ENCODE data around the gene IQSEC1. TPM values are rescaled to one million over a fixed set of nuclear protein-coding genes. Genes with fewer than 3 reads are reported as not detected.

IQSEC1 gene
- total and polyA plus RNA-seq, 2 donors: 9.4 to 21.9 TPM

DNA sequence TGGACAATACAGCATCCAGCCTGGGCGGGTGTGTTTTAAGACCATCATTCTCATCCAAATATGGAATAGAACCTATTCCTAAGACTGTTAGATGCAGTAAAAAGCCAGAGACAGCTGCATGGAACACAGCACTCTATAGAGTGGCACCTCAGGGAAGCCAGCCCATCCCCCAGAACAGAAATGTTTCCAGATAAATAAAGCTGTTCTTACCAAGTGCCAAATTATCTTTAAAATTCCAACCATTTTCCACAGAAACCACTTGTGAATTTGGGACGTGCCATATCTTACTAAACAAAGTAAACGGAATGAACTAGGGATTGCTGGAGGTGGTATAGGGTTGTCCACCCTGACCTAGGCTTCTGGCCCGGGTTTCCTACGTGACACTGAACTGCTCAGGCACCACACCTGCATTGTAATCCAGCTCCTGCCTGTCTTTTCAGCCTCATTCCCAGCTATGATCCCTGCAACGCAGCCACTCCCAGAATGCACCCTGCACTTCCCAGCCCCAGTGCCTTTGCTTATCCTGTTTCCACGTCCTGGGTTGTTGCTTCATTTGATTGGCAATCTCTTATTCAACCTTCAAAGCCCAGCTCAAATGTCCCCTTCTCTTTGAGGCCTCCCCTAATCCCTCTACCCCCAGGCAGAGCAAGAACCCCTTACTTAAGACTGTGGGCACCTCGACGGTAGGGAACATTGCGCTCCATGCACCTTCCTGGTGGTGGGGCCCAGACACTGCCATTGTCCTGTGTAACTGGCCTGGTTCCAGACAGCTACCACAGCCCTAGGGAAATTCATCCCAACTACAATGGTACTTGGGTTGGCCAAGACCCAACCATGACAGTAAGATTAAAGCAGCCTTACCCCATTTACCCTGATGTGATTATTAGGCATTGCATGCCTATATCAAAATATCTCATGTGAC, 100.2 kb downstream of the IQSEC1 start:
- Histone ChIP-seq H3K4me1 (ENCODE audit: control insufficient read depth in 2 of 2, insufficient read depth in 2 of 2, low read length in 2 of 2) (peaks cover 5 to 24% of the 10 kb centered on the region in 2 donors), H3K9me3 (ENCODE audit: control insufficient read depth in 2 of 2, insufficient read depth in 1 of 2, low read length in 1 of 2) (no peaks in the 10 kb centered on the region), H3K27me3 (ENCODE audit: control insufficient read depth in 2 of 2, insufficient read depth in 1 of 2, low read length in 1 of 2) (no peaks in the 10 kb centered on the region), H3K4me3 (ENCODE audit: low read length in 2 of 2) (no peak overlapping the region), H3K36me3 (ENCODE audit: control insufficient read depth in 2 of 2, insufficient read depth in 2 of 2, low read length in 1 of 2) (peaks cover 0 to 4% of the 10 kb centered on the region in 2 donors), H3K27ac (ENCODE audit: low read depth in 1 of 2, low read length in 1 of 2) (no peak overlapping the region)
- no peak for DNase-seq (ENCODE audit: low read depth in 6 of 9, low spot score in 9 of 9)
- WGBS: 98% methylated on average over 10 of the region's 10 CpGs

DNA sequence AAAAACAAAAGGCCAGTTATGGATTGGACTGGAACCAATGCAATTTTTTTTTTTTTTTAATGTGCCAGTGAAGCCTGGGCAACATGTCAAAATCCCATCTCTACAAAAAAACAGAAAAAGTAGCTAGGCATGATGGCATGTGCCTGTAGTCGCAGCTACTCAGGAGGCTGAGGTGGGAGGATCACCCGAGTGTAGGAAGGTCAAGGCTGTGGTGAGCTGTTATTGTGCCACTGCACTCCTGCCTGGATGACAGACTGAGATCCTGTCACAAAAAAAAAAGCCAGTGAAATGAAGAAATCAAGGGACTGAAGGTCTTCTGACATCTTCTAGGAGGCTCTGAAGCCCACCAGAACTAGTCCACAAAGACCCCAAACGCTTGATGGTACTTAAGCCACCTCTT, 101.2 kb downstream of the IQSEC1 start:
- 98% methylated on average over 3 of the region's 3 CpGs for WGBS
- no peak for DNase-seq (ENCODE audit: low read depth in 6 of 9, low spot score in 9 of 9)
- Histone ChIP-seq H3K4me1 (ENCODE audit: control insufficient read depth in 2 of 2, insufficient read depth in 2 of 2, low read length in 2 of 2) (peaks cover 9 to 30% of the 10 kb centered on the region in 2 donors), H3K27me3 (ENCODE audit: control insufficient read depth in 2 of 2, insufficient read depth in 1 of 2, low read length in 1 of 2) (peaks cover 0 to 3% of the 10 kb centered on the region in 2 donors), H3K9me3 (ENCODE audit: control insufficient read depth in 2 of 2, insufficient read depth in 1 of 2, low read length in 1 of 2) (peaks cover 0 to under 1% of the 10 kb centered on the region in 2 donors), H3K27ac (ENCODE audit: low read depth in 1 of 2, low read length in 1 of 2) (no peak overlapping the region), H3K4me3 (ENCODE audit: low read length in 2 of 2) (no peak overlapping the region), H3K36me3 (ENCODE audit: control insufficient read depth in 2 of 2, insufficient read depth in 2 of 2, low read length in 1 of 2) (peaks cover 0 to 4% of the 10 kb centered on the region in 2 donors)

DNA sequence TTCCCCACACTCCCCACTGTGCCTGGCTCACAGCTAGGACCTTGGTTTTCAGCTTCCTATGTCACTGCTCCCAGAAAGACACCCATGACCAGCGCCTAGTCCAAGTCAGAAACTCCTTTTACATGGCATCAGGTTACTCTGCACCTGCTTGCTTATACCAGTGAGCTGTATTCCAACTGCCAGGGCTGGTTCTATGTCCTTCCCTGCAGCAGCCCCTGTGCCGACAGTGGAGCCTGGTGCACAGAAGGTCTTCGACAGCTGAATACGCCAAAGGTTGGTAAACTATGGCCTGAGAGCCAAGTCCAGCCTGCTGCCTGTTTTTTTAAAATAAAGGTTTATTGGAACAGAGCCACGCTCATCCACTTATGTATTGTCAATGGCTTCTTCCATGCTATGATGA, 102.5 kb downstream of the IQSEC1 start:
- WGBS: 98% methylated on average over 5 of the region's 5 CpGs
- peaks cover 0 to 11% of the 10 kb centered on the region in 2 donors for H3K27me3 ChIP-seq (ENCODE audit: control insufficient read depth in 2 of 2, insufficient read depth in 1 of 2, low read length in 1 of 2)
- no peak overlapping the region for H3K27ac ChIP-seq (ENCODE audit: low read depth in 1 of 2, low read length in 1 of 2)
- H3K36me3 ChIP-seq (ENCODE audit: control insufficient read depth in 2 of 2, insufficient read depth in 2 of 2, low read length in 1 of 2): peaks cover 0 to 4% of the 10 kb centered on the region in 2 donors
- DNase-seq (ENCODE audit: low read depth in 6 of 9, low spot score in 9 of 9): no peak
- H3K4me1 ChIP-seq (ENCODE audit: control insufficient read depth in 2 of 2, insufficient read depth in 2 of 2, low read length in 2 of 2): peaks cover 21 to 44% of the 10 kb centered on the region in 2 donors
- peaks cover 0 to 2% of the 10 kb centered on the region in 2 donors for H3K9me3 ChIP-seq (ENCODE audit: control insufficient read depth in 2 of 2, insufficient read depth in 1 of 2, low read length in 1 of 2)
- no peak overlapping the region for H3K4me3 ChIP-seq (ENCODE audit: low read length in 2 of 2)

DNA sequence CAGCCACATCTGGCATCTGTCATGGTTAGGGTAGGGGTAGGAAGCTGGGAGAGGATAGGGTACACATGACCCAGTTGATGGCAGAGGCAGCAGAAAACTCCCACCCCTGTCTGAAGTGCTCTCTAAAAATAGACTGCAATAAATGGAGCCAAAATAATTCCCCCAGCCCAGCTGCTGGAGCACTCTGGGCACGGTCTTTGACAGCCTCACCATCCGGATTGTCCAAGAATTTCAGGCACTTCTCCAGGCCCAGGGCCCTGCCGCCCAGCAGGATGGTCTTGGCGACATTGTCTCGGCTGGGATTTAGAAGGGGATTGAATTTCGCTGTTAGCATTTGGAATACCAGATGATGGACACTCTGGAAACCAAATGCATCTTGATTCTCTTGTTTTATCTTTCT, 103.7 kb downstream of the IQSEC1 start:
- peaks cover 0 to 4% of the 10 kb centered on the region in 2 donors for H3K36me3 ChIP-seq (ENCODE audit: control insufficient read depth in 2 of 2, insufficient read depth in 2 of 2, low read length in 1 of 2)
- 92% methylated on average over 6 of the region's 6 CpGs for WGBS
- H3K4me3 ChIP-seq (ENCODE audit: low read length in 2 of 2): no peak overlapping the region
- peaks cover 0 to 2% of the 10 kb centered on the region in 2 donors for H3K9me3 ChIP-seq (ENCODE audit: control insufficient read depth in 2 of 2, insufficient read depth in 1 of 2, low read length in 1 of 2)
- DNase-seq (ENCODE audit: low read depth in 6 of 9, low spot score in 9 of 9): no peak
- H3K27ac ChIP-seq (ENCODE audit: low read depth in 1 of 2, low read length in 1 of 2): no peak overlapping the region
- H3K27me3 ChIP-seq (ENCODE audit: control insufficient read depth in 2 of 2, insufficient read depth in 1 of 2, low read length in 1 of 2): peaks cover 0 to 11% of the 10 kb centered on the region in 2 donors
- peaks cover 23 to 55% of the 10 kb centered on the region in 2 donors for H3K4me1 ChIP-seq (ENCODE audit: control insufficient read depth in 2 of 2, insufficient read depth in 2 of 2, low read length in 2 of 2)

DNA sequence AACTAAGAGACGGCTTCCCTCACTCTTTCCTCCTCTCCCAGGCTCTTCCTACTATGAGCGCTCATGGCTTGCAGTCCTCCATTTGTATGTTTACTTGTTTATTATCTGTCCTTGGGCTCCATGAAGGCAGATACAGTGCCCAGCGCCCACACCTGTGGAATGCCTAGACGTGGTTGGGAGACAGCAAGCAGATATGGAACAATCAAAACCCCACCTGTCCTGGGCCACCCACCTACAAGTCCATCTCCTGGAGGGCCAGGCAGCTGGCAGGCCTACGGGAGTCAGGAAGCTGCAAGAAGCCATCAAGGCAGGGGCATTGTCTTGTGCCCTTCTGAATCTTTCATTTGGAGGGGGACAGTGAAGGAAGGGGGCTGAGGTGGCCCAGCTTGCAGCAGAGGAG, 104.7 kb downstream of the IQSEC1 start:
- Histone ChIP-seq H3K27me3 (ENCODE audit: control insufficient read depth in 2 of 2, insufficient read depth in 1 of 2, low read length in 1 of 2) (peaks cover 0 to 11% of the 10 kb centered on the region in 2 donors), H3K4me1 (ENCODE audit: control insufficient read depth in 2 of 2, insufficient read depth in 2 of 2, low read length in 2 of 2) (peaks cover 32 to 60% of the 10 kb centered on the region in 2 donors)
- 96% methylated on average over 5 of the region's 5 CpGs for WGBS

DNA sequence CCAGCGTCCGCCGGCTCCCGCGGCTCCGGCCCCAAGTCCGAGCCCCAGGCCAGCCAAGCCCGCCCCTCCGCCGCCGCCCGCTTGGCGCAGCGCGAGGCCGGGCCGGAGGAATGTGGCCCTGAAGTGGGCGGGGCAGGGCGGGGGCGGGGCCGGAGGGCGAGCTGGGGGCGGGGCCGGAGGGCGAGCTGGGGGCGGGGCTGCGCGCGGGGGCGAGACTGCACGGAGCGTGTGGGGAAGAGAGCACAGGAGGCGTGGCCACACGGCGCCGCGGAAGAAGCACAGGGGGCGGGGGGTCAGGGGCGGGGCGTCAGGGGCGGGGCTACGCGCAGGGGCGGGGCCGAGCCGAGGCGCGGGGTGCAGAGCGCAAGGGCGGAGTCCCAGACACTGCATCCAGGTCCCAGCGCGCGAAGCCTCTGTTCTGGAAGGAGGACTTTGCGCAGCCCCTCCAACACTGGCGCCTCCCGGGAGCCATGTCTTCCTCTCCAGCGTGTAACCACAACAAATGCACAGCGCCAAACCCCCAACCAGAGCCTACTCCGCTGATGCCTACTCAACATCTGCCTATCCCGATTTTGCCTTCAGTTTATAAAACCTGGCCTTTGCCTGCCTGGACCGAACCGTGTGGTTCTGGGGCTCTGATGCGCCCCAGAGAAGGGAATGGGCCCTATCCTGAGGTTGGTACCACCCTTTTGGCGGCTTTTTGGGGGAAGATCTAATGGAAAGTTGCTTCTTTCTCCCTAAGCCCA, 105.5 kb downstream of the IQSEC1 start:
- 4% methylated on average over 64 of the region's 64 CpGs for WGBS
- Histone ChIP-seq H3K9me3 (ENCODE audit: control insufficient read depth in 2 of 2, insufficient read depth in 1 of 2, low read length in 1 of 2) (peaks cover 0 to 2% of the 10 kb centered on the region in 2 donors), H3K4me3 (ENCODE audit: low read length in 2 of 2) (peak overlapping the region; percentile 35 to 59), H3K27ac (ENCODE audit: low read depth in 1 of 2, low read length in 1 of 2) (no peak overlapping the region), H3K4me1 (ENCODE audit: control insufficient read depth in 2 of 2, insufficient read depth in 2 of 2, low read length in 2 of 2) (peaks cover 39 to 68% of the 10 kb centered on the region in 2 donors), H3K27me3 (ENCODE audit: control insufficient read depth in 2 of 2, insufficient read depth in 1 of 2, low read length in 1 of 2) (peaks cover 0 to 11% of the 10 kb centered on the region in 2 donors), H3K36me3 (ENCODE audit: control insufficient read depth in 2 of 2, insufficient read depth in 2 of 2, low read length in 1 of 2) (peaks cover 0 to 4% of the 10 kb centered on the region in 2 donors)
- peak; percentile 53 to 87 (median 71) for DNase-seq (ENCODE audit: low read depth in 6 of 9, low spot score in 9 of 9)

More for the DNA sequence above, 104.7 kb downstream of the IQSEC1 start:
- peaks cover 0 to 2% of the 10 kb centered on the region in 2 donors for H3K9me3 ChIP-seq (ENCODE audit: control insufficient read depth in 2 of 2, insufficient read depth in 1 of 2, low read length in 1 of 2)
- no peak overlapping the region for H3K27ac ChIP-seq (ENCODE audit: low read depth in 1 of 2, low read length in 1 of 2)
- H3K36me3 ChIP-seq (ENCODE audit: control insufficient read depth in 2 of 2, insufficient read depth in 2 of 2, low read length in 1 of 2): peaks cover 0 to 4% of the 10 kb centered on the region in 2 donors
- no peak overlapping the region for H3K4me3 ChIP-seq (ENCODE audit: low read length in 2 of 2)
- no peak for DNase-seq (ENCODE audit: low read depth in 6 of 9, low spot score in 9 of 9)

DNA sequence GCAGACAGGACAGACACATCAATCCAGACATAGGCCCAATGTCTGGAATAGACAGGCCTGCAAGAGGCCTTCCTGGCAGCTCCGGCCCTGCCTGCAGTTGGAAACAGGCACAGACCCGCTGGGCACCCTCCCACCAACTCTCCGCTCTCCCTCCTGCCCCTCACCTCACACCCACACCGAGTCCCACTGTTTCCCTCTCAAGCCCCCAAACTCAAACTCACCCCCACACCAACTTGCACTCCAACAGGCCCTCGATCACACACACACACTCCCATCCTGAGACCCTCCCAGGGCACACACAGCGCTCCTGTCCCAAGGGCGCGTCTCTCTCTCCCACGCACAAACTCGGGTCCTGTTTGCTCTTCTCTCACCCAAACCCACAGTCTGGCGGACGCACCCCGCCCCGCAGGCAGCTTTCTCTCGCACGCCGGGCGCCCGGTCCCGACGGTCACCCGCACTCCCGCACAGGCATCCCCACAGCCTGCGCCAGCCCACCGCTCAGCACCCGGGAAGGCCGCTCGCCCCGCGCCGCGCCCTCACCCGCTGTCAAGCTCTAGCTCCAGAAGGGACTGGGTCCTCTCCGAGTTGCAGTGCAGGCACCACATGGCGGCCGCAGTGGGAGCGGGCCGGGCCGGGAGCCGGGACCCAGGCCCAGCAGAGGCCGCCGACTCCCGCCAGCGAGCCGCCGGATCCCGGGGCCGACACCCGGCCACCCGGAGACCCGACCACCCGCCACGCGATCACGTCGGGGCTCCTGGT, 106.2 kb downstream of the IQSEC1 start:
- Histone ChIP-seq H3K27ac (ENCODE audit: low read depth in 1 of 2, low read length in 1 of 2) (no peak overlapping the region), H3K9me3 (ENCODE audit: control insufficient read depth in 2 of 2, insufficient read depth in 1 of 2, low read length in 1 of 2) (peaks cover 0 to 2% of the 10 kb centered on the region in 2 donors), H3K4me3 (ENCODE audit: low read length in 2 of 2) (peak overlapping the region; percentile 35 to 59), H3K4me1 (ENCODE audit: control insufficient read depth in 2 of 2, insufficient read depth in 2 of 2, low read length in 2 of 2) (peaks cover 40 to 74% of the 10 kb centered on the region in 2 donors), H3K36me3 (ENCODE audit: control insufficient read depth in 2 of 2, insufficient read depth in 2 of 2, low read length in 1 of 2) (peaks cover 3 to 6% of the 10 kb centered on the region in 2 donors), H3K27me3 (ENCODE audit: control insufficient read depth in 2 of 2, insufficient read depth in 1 of 2, low read length in 1 of 2) (peaks cover 0 to 11% of the 10 kb centered on the region in 2 donors)
- DNase-seq (ENCODE audit: low read depth in 6 of 9, low spot score in 9 of 9): peak in 1 of 9 donors; percentile 43
- 7% methylated on average over 56 of the region's 56 CpGs for WGBS

DNA sequence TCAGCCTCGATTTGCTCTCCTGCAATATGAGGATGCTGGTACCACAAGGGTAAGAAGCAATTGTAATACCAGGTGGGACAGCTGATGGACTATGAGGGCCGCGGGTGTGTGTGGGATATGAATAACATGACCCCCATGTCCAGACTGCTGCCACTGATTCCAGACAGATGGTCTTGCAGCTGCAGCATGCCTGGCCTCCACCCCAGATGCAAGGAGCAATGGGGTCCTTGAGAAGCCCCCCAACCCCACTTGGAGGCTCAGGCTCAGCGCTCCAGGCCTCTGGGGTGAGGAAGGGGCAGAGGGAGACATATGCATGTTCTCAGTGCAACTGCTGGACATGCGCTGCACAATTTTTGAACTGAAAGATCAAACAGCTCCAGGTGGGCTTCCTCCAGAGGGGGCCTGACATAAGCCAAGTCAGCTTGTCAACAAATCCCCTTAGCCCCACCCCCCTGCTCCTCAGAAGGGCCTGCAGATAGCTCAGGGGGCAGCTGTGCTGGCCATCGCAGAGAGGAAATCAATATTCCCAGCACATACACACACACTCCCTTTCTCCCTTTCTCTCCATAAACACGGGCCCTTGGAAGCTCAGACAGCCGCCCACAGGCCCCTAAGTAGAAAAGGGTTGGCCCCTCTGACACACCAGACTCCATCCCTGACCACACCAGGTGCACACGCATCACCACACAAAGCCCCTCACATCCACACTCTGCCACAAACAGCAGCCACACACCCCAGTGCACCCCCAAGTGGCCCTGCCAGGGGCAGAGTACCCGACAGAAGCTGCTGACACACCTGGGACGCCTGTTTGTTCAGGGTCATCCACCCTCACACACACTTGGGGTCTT, 107.0 kb downstream of the IQSEC1 start:
- Histone ChIP-seq H3K4me3 (ENCODE audit: low read length in 2 of 2) (peak overlapping the region; percentile 35 to 59), H3K4me1 (ENCODE audit: control insufficient read depth in 2 of 2, insufficient read depth in 2 of 2, low read length in 2 of 2) (peaks cover 40 to 79% of the 10 kb centered on the region in 2 donors), H3K9me3 (ENCODE audit: control insufficient read depth in 2 of 2, insufficient read depth in 1 of 2, low read length in 1 of 2) (peaks cover 0 to 2% of the 10 kb centered on the region in 2 donors), H3K27ac (ENCODE audit: low read depth in 1 of 2, low read length in 1 of 2) (no peak overlapping the region), H3K36me3 (ENCODE audit: control insufficient read depth in 2 of 2, insufficient read depth in 2 of 2, low read length in 1 of 2) (peaks cover 3 to 6% of the 10 kb centered on the region in 2 donors), H3K27me3 (ENCODE audit: control insufficient read depth in 2 of 2, insufficient read depth in 1 of 2, low read length in 1 of 2) (peaks cover 0 to 11% of the 10 kb centered on the region in 2 donors)
- DNase-seq (ENCODE audit: low read depth in 6 of 9, low spot score in 9 of 9): peak in 1 of 9 donors; percentile 56
- 56% methylated on average over 11 of the region's 11 CpGs for WGBS

Measured in thymus (tissue), 11 donors.